GM08714 (cell line): ENCODE results near the gene PIGH.

Source experiments
- H3K4me3 ChIP-seq: fragments of 200-500 bp; sonication (Bioruptor generic); 2 replicates; pipeline ENCODE4 v1.5.1; 2014; ENCODE audit warnings: mild to moderate bottlenecking, low read length, inconsistent platforms
- ZNF274 ChIP-seq: IDR thresholded peaks from 2 replicates; pipeline ENCODE4 v1.6.1; 2012; ENCODE audit warnings: mild to moderate bottlenecking, low read depth, low read length

PIGH gene

DNA sequence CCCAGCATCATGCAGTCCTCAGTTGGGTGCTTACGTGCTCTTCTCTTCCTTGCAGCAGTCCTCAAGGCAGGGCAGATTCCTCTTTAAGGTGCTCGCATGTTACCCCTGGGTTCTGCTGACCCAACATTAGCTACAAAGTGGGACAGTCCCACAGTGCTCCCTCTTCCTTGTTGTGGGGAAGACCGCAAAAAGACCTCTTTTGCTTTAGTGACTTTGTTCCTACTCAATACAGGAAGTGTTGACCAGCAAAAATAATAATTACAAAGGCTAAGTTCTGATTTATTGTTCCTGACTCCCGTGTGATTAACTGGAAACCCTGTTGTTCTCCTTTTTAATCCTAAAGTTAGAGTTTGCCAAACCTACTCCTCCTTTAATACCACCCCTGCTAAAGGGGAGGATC lies 13.7 kb downstream of the PIGH start:
- no peak for TF ChIP-seq ZNF274
- H3K4me3 ChIP-seq = no peak overlapping the region

- H3K4me3 ChIP-seq = no peak overlapping the region
- TF ChIP-seq ZNF274 = no peak
Observed at GRCh38 chr14:67584978-67585377, 15.1 kb downstream of the PIGH start.

DNA sequence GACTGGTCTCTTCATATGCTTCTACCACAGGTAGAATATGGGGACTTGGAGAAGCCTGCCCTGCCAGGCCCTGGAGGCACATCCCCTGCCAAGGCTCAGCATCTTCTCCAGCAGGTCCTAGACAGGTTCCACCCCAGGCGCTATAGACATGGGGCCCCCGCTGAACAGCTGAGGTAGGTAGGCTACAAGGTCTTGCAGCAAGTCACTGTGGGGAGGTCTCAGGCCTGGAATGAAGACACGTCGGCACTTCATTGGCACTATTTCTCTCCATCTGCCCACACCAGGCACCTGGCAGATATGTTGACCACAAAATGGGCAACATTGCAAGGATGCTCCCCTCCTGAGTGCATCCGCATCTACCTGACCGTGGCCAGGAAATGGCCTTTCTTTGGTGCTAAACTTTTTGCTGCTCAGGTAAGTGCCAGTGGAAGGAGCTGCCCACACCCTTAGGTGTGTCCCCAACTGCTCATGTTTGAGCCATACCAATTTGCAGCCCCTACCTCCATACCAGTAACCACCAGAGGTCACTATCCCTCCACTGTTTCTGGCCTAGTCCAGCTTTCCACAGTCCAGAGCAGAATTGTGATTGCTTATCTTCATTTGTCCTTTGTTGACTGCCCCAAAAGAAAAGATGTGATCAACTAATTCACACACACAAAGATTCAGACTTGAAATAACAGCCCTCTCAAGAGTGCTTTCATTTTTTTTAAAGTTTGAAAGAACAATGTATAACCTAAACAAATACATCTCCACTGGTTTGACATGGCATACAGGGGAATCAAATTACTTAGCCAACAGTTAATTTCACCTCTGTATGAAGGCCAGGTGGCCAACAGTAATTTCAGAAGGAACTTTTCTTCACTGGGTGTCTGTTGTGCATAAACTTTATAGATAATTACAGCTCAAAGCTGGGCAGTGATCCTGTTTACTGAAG lies 16.1 kb downstream of the PIGH start:
- TF ChIP-seq ZNF274 = no peak

GRCh38 chr14:67582061-67582460 lies 18.0 kb downstream of the PIGH start:
- no peak for TF ChIP-seq ZNF274

More for the DNA sequence above, 16.1 kb downstream of the PIGH start:
- H3K4me3 ChIP-seq = no peak overlapping the region

GRCh38 chr14:67581643-67582042 lies 18.4 kb downstream of the PIGH start:
- H3K4me3 ChIP-seq = no peak overlapping the region
- TF ChIP-seq ZNF274 = no peak

More at GRCh38 chr14:67582061-67582460, 18.0 kb downstream of the PIGH start:
- H3K4me3 ChIP-seq = no peak overlapping the region

- no peak overlapping the region for H3K4me3 ChIP-seq
- TF ChIP-seq ZNF274 = no peak
Observed at GRCh38 chr14:67580336-67581171, 19.5 kb downstream of the PIGH start.

GRCh38 chr14:67579636-67580035 lies 20.4 kb downstream of the PIGH start:
- H3K4me3 ChIP-seq = no peak overlapping the region
- TF ChIP-seq ZNF274 = no peak

DNA sequence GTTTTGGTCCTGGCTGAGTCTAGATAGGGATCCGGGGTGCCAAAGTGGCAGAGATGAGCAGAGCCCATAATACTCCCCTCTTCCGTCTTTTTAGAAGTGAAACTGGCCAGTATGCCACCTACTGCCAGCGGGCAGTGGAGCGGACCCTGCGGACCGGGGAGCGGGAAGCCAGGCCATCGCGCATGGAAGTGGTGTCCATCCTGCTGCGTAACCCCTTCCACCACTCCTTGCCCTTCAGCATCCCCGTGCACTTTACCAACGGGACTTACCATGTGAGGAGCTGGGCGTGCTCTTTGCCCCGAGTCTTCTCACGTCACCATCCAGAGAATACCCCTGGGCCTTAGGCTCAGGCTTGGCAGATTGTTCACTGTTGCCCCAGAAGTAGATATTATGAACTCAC lies 21.0 kb downstream of the PIGH start:
- TF ChIP-seq ZNF274 = no peak
- H3K4me3 ChIP-seq = no peak overlapping the region

DNA sequence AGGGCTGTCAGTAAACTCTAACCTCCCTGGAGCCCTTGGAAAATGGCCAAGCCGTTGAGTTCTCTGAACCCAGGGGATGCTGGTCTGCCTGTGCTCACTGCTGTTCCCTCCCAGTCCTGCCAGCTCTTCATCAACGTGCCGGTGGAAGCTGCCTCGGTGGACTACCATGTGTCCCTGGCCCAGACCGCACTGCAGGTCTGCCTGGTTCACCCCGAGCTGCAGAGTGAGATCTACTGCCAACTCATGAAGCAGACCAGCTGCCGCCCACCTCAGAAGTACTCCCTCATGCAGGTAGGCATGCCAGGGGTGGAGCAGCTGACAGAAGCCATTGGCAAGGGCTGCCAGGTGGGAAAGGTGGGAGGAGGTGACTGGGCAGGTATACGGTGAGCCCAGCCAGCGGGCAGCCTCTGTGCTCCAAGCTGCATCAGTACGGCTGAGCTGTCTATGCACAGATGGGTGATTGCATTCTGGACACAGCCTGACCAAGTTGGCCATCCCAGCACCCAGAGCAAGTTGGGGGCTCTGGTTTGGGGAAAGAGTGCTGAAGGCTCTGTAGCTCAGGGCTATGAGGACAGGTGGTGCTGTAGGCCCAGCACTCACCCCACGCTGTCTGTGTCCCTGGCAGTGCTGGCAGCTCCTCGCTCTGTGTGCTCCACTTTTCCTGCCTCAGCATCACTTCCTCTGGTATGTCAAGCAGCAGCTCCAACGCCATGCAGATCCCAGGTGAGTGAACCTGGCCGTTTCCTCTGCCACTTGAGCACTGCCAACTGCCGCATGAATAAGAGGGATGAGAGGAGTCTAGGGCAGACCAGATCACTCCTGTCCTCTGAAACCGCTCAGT lies 21.9 kb downstream of the PIGH start:
- H3K4me3 ChIP-seq = no peak overlapping the region
- TF ChIP-seq ZNF274 = no peak

DNA sequence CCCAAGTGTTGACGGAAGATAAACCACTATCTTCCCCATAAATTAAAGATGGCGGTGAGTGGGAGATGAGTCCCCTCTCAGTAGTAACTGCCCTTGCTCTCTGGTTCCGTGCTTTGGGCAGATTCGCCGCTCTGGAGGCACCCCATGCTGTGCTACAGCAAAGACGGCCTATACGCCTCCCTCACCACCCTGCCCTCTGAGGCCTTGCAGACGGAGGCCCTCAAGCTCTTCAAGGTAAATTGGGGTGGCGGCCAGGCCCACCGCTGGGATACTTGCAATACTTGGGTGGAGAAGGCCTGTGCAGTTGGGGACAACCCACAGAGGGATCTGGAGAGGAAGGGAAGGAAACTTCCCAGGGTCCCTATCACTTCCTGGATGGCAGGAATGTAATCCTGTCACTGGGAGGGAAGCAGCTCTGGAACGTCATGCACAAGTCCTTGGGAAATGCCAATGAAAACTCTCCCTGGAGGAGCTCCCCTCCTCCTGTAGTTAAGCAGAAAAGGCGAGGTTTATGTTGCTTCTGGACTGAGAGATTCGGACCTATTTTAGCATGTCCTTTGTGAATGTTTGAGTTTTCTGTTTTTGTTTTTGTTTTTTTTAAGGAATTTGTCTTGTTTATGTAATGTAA lies 22.8 kb downstream of the PIGH start:
- no peak overlapping the region for H3K4me3 ChIP-seq
- TF ChIP-seq ZNF274 = no peak

- H3K4me3 ChIP-seq = no peak overlapping the region
- no peak for TF ChIP-seq ZNF274
Observed at GRCh38 chr14:67576216-67576955, 23.7 kb downstream of the PIGH start.

- no peak overlapping the region for H3K4me3 ChIP-seq
- no peak for TF ChIP-seq ZNF274
Observed at GRCh38 chr14:67575684-67576083, 24.4 kb downstream of the PIGH start.

GRCh38 chr14:67574806-67575205 lies 25.3 kb downstream of the PIGH start:
- no peak for TF ChIP-seq ZNF274
- H3K4me3 ChIP-seq = no peak overlapping the region
